ENCODE results near the gene KCTD7. TPM values are rescaled to one million over a fixed set of nuclear protein-coding genes. Genes with fewer than 3 reads are reported as not detected.
"Not testable (repeated sequence)": the region's sequence is repeated elsewhere in the genome, so short reads cannot be mapped to it uniquely, and the experiment has no call there.

The KCTD7 gene
- total RNA-seq, 1 experiment from 2014 or later, result 8.7 TPM

DNA sequence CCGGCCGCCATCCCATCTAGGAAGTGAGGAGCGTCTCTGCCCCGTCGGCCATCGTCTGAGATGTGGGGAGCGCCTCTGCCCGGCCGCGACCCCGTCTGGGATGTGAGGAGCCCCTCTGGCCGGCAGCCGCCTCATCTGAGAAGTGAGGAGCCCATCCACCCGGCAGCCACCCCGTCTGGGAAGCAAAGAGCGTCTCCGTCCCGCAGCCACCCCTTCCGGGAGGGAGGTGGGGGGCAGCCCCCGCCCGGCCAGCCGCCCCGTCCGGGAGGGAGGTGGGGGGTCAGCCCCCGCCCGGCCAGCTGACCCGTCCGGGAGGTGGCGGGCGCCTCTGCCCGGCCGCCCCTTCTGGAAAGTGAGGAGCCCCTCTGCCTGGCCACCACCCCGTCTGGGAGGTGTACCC, 14.1 kb upstream of the KCTD7 start:
- DNase-seq (ENCODE audit: extremely low read depth, low read depth), result not testable (repeated sequence)

DNA sequence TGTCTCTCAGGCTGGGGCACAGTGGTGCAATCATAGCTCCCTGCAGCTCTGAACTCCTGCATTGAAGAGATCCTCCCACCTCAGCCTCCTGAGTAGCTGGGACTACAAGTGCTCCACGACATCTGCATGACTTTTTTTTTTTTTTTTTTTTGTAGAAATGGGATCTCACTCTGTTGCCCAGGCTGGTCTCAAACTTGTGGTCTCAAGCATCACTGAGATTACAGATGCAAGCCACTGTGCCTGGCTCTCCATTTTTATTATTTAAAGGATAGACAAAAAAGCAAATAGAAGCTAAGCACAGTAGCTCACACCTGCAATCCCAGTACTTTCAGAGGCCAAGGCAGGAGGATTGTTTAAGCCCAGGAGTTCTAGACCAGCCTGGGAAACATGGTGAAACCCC, 13.0 kb upstream of the KCTD7 start:
- no peak for DNase-seq (ENCODE audit: extremely low read depth, low read depth)

DNA sequence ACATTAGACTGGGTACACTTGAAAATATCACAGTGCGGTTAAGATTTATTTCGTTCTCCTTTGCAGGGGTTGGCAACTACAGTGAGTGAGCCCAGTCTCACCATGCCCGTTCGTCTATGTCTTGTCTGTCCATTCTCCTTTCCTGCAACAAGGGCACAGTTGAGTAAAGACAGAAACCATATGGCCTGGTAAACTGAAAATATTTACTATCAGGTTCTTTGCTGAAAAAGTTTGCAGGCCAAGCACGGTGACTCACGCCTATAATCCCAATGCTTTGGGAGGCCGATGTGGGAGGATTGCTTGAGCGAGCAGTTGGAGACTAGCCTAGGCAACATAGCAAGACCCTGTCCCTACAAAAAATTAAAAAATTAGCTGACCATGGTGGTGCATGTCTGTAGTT, 11.4 kb upstream of the KCTD7 start:
- no peak for DNase-seq (ENCODE audit: extremely low read depth, low read depth)

DNA sequence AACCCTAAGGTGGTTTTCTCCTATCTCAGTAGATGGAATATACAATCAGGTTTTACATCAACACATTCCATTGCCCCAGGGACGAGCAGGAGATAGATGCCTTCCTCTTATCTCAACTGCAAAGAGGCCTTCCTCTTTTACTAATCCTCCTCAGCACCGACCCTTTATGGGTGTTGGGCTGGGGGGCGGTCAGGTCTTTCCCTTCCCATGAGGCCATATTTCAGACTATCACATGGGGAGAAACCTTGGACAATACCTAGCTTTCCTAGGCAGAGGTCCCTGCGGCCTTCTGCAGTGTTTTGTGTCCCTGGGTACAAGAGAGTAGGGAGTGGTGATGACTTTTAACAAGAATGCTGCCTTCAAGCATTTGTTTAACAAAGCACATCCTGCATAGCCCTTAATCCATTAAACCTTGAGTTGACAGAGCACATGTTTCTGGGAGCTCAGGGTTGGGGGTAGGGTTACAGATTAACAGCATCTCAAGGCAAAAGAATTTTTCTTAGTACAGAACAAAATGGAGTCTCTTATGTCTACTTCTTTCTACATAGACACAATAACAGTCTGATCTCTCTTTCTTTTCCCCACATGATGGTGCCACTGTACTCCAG, 9.2 kb upstream of the KCTD7 start:
- not testable (repeated sequence) for DNase-seq (ENCODE audit: extremely low read depth, low read depth)

DNA sequence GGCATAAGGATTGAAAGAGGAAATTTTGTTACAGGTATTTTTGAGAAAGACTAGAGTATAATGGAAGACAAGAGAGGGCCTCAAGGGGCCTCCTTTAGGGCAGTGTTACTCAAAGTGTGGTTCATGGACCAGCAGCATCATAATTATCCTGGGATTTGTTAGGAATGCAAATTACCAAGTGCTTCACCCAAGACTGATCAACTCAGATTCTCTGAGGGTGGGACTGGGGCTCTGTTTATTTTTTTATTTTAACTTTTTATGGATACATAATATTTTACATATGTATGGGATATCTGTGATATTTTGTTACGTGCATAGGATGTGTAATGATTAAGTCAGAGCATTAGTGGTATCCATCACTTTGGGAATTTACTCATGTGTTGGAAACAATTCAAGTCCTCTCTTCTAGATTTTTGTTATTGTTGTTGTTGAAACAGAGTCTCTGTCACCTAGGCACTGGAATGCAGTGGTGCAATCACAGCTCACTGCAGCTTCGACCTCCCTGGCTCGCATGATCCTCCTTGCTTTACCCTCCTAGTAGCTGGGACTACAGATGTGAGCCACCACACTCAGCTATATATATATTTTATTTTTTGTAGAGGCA, 2.2 kb upstream of the KCTD7 start:
- DNase-seq (ENCODE audit: extremely low read depth, low read depth), result peak; percentile 68

DNA sequence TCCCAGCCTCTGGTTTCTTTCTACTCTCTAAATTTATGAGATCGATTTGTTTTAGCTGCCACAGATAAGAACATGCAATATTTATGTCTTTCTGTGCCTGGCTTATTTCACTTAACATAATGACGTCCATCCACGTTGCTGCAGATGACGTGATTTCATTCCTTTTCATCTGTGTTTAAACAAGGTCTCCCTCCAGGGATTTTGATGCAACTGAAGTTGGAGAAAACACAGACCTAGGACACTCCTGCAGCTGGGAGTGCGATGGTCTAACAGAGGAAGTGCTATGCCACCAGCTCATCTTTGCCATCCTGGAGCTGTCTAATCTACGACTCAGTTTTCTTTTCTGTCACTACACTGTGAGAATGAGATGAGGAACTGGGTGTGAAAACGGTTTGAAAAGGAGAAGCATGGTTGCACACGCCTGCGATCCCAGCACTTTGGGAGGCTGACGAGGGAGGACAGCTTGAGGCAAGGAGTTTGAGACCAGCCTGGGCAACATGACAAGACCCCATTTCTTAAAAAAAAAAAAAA, 1.5 kb upstream of the KCTD7 start:
- peak; percentile 86 for DNase-seq (ENCODE audit: extremely low read depth, low read depth)

DNA sequence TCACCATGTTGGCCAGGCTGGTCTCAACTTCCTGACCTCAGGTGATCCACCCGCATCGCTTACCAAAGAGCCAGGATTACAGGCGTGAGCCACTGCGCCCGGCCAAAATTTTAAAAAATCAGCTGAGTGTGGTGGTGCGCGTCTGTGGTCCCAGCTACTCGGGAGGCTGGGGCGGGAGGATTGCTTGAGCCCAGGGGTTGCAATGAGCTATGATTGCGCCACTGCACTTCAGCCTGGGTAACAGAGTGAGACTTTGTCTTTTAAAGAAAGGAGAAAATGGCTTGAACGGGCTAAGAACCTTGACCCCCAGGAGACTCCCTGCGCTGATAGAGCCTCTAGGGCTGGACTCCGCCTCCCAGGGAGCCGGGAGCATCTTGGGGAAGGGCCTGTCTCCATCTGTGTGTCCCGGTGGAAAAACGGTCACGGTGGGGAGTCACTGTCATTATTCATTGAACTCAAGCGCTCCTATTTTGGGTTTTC, 760 bp upstream of the KCTD7 start:
- no peak for DNase-seq (ENCODE audit: extremely low read depth, low read depth)

DNA sequence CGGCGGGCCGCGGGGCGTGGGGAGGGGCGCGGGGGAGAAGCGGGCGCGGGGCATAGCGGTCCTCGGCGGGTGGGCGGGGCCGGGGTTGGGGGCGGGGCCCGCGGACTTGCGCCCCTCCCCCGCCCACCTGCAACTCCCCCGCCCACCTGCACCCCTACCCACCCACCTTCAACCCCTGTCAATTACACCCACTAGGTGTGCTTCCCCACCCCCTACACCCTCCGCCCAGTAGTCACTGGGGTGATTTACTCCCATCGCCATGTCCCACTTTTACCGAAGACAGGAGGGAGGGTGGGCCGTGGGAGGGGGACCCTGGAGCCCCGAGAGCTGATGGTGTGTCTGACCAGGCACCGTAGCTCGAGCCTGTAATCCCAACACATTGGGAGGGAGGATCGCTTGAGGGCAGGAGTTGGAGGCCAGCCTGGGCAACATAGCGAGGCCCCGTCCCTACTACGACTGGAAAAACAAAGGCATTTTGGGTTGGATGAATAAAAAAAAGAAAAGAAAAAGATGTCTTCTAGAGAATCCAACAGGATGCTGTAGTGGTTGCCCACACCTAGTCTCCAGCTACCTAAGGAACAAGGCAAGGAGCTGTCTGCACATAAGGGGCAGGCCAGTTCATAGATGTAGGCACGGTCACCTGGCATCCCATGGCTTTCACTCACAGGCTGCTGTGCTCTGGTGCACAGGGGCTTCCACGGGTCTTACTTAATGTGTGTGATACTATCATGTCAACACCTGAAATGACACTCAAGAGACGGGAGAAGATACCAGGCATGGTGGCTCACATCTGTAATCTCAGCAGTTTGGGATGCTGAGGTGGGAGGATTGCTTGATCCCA, 761 bp downstream of the KCTD7 start:
- DNase-seq (ENCODE audit: extremely low read depth, low read depth), result no peak

DNA sequence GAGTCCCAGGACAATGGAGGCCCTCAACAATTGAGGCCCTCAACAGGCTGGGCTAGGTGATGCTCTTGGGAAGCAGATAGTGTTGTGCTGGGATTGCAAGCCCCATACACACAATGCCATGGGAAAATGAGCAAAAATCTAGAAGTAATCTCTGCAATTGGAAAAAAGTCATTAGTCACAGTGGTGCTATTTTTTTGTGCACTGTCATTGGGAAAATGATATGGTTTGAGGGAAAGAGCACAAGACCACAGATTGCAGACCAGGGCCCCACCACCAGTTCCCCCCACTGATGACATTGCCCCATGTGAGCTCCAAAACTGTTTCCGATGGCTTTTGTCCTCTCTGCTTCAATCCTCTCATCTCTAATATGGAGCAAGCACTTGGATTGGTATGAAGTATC, 1.9 kb downstream of the KCTD7 start:
- DNase-seq (ENCODE audit: extremely low read depth, low read depth), result no peak

DNA sequence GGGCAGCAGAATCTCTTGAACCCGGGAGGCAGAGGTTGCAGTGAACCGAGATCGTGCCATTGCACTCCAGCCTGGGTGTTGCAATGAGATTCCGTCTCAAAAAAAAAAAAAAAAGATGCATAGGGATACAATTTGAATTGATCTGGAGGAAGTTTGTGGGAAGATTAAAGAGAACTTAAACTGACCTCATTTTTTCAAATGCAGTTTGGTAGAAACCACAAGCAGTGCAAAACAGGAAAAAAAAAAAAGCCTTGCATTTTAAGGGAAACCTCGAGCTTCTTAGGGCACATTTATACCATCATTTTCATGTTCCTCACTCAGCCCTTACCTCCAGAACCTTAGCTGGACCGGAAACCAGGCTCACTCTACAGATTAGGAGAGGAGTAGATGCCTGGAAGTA, 2.8 kb downstream of the KCTD7 start:
- no peak for DNase-seq (ENCODE audit: extremely low read depth, low read depth)

DNA sequence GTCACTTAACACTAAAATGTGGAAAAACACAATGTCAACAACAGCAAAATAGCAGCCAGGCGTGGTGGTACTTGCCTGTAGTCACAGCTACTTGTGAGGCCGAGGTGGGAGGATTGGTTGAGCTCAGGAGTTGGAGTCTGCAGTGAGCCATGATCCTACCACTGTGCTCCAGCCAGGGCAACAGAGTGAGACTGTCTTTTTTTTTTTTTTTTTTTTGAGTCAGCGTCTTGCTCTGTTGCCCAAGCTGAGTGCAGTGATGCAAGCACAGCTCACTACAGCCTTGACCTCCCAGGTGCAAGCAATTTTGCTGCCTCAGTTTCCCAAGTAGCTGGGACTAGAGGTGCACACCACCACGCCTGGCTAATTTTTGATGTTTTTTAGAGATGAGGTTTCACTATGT, 6.1 kb downstream of the KCTD7 start:
- DNase-seq (ENCODE audit: extremely low read depth, low read depth), result peak; percentile 69

DNA sequence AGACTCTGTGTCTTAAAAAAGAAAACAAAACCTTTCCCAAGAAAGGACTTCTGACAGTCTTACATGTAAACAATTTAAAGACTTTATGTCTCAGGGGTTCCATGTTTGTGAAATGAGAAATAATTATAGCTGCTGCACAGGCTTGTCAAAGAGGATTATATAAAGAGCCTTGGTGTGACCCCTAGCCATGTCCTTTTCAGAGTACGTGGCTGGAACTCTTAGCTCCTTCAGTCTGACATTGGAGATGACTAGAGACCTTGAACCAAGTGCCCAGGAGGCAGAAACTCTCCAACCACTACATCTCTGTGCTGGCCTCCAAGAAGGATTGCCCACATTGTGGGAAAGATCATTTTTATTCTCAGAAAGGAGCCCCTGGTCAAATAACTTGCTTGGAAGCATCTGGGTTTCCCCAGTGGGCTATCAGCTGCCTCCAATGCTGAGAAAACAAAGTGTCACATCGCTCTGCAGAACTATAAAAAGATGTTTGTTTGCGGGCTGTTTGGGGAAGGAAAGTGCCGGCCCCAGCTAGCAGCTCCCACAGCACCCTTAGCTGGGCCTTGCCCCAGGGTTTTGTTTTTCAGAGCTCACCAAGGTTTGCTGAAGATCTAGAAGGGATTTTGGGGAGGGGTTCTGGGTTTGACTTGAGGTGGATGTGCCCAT, 6.8 kb downstream of the KCTD7 start:
- not testable (repeated sequence) for DNase-seq (ENCODE audit: extremely low read depth, low read depth)

DNA sequence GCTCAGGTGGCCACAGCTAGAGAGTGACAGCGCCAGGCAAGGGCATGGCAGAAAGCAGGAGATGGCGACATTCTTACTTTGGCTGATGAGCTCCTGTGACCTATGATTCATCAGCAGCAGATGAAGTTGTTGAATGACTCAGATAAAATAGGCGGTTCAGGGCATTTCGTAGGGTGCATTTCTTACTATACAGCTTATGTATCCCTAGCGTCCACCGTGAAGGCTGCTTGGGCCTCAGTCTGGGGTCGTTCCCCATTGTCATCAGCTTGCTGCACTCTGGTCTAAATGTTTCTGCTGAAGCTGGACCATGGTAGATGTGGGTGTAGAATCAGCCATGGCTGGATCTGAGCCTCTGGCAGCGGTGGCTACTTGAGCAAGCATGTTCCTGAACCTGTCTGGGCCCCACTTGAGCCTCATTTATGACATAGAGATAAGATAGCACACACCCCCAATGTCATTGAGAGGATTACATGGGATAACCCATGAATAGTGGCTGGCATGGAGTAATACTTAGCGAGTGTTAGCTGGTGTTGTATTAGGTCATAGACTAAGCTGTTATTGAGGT, 7.4 kb downstream of the KCTD7 start:
- peak; percentile 79 for DNase-seq (ENCODE audit: extremely low read depth, low read depth)

DNA sequence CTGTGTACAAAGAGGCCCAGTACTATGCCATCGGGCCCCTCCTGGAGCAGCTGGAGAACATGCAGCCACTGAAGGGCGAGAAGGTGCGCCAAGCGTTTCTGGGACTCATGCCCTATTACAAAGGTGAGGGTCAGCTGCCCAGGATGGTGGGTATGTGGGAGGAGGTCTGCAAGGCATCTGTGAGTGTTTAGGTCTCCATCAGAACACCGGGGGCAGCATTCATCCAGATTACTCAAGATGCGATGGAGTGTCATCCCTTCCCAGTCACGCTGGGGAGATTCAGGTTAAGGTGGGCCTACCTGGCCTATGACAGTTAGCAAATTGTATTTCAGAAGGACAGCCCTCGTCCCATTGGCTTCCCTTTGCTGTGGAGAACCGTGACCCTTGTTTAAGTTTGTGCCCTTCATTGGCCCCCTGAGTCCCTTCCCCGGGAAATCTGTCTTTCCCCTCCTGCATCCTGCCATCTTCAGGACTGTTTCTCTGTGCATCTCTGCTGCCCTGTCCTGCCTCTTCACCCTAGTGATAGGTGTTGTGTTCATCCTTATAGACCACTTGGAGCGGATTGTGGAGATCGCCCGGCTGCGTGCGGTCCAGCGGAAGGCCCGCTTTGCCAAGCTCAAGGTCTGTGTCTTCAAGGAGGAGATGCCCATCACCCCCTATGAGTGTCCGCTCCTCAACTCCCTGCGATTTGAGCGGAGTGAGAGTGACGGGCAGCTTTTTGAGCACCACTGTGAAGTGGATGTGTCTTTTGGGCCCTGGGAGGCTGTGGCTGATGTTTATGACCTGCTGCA, 9.8 kb downstream of the KCTD7 start:
- no peak for DNase-seq (ENCODE audit: extremely low read depth, low read depth)

DNA sequence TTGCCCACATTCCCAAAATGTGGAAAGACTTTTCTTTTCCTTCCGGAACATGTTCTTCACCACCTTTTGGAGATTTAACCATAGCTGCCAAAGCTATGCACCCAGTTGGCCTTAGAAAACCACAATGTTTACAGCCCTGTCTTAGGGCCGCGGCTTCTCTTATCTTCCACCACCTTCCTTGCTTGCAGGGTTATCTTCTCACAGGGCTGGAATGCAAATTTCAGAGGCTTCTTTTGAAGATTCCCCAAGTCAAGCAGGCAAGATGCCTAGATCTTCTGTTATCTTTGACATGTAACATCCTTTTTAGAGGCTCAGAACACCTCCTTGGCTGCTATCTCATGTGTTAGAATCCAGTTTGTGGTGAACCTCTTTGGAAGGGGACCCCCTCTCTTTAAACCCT, 11.1 kb downstream of the KCTD7 start:
- DNase-seq (ENCODE audit: extremely low read depth, low read depth), result no peak

DNA sequence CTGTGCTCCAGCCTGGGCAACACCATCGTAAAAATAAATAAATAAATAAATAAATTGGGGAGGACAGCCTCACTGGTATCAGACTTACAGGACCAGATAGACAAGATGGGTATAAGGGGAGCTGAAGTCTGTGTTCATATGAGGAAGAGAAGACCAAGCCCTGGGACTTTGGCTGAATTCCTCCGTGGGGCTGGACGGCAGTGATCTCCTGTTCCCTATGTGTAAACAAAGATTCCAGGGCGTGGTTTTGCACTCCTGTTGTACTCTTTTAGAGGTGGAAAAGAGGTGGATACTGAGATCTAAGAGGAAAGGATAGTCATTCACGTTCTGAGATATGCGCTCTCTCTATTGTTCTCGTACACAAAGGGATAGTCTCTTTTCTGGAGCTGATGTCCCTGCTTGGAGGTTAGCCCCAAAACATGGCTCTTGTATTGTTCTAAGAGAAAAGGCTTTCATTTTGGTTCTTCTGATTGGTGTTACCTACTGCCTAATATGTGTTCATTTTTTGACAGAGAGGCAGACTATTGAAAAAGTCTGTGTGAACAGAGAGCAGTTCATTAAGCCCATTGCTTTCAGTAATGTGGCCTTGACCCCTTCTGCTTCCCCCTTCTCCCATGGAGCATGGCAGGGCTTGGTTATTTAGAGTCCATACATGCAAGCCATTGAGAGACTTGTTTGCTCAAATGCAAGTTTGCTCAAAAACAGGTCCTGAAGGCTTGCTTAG, 12.3 kb downstream of the KCTD7 start:
- no peak for DNase-seq (ENCODE audit: extremely low read depth, low read depth)

DNA sequence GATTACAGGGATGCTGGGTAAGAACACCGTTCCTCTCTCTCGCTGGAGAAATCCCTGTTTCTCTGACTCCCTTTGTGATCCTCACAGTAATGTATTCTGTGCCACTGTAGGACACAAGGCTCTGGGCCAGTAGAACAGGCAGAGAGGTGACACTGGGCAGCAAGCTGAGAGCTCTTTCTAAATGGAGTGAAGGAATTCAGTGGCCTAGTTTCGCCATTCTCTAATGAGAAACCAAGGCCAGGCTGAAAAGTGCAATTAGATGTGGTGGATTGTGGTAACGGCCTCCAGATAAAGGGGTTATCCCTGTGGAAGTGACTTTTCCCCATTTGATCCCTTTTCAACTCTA, 12.8 kb downstream of the KCTD7 start:
- DNase-seq (ENCODE audit: extremely low read depth, low read depth), result no peak

DNA sequence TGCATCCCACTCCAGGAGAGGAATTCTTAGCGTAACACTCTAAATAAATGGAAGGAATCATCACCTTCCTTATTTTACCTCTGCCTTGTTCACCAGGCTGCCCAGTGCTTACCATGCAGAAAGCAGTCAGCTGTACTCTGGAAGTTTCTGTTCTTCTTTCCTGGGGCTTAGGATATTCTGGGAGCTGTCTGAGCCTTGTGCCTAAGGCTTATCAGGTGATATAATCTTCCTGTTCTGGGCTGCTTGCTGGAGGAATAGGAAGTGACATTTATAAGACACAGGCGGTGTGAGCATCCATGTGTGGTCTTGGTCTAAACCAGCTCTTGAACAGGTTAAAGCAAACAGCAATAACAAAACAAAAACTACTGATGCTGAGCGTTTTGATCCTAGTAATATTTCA, 13.5 kb downstream of the KCTD7 start:
- DNase-seq (ENCODE audit: extremely low read depth, low read depth), result no peak

DNA sequence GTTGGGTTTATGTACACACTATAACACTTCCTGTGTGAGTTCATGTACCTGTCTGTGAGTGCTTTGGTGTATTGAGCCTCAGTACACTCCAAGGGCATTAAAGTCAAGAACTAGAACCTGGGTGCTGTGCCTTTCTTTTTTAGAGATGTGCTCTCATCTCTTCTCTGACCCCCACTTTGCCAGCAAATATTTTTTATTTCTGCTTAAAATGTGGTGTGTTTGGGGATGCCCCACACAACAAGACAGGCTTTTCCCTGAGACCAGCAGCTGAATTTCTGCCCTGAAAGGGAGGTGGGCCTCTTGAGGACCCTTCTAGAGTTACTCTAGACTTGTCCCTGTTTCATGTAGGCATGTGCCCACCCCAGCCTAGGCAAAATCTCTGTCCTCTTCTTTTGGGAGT, 14.3 kb downstream of the KCTD7 start:
- DNase-seq (ENCODE audit: extremely low read depth, low read depth), result no peak

Measured in NCI-H460 (cell line).